C4-2B (cell line): ENCODE data around the gene MADD.

ENCODE experiments used
- ZFX ChIP-seq: fragments of 450-650 bp; IDR thresholded peaks from 2 replicates; pipeline ENCODE4 v1.6.1; 2017
- TF ChIP-seq, protein P1 (sequence below): fragments of 450-650 bp; conservative IDR thresholded peaks from 2 replicates; pipeline ENCODE4 v1.5.1; 2017; ENCODE audit warnings: mild to moderate bottlenecking

DNA sequence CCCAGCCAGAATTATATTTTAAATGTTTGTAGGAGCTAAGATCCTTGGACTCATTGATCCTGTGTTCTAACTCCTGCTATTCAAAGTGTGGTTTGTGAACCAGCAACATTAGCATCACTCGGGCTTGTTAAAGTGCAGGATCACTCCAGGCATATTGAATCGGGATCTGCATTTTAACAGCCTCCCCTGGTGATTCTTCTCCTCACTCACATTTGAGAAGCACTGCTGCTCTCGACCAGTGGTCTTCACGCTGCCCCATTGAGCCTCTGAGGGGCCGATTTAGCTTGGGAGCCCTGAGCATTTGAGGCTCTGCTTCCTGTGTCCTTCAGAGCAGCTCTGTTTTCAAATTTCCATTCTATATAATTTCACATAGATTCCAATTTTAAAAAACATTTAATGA is 10.9 kb downstream of the MADD start:
- TF ChIP-seq, protein P1, sequence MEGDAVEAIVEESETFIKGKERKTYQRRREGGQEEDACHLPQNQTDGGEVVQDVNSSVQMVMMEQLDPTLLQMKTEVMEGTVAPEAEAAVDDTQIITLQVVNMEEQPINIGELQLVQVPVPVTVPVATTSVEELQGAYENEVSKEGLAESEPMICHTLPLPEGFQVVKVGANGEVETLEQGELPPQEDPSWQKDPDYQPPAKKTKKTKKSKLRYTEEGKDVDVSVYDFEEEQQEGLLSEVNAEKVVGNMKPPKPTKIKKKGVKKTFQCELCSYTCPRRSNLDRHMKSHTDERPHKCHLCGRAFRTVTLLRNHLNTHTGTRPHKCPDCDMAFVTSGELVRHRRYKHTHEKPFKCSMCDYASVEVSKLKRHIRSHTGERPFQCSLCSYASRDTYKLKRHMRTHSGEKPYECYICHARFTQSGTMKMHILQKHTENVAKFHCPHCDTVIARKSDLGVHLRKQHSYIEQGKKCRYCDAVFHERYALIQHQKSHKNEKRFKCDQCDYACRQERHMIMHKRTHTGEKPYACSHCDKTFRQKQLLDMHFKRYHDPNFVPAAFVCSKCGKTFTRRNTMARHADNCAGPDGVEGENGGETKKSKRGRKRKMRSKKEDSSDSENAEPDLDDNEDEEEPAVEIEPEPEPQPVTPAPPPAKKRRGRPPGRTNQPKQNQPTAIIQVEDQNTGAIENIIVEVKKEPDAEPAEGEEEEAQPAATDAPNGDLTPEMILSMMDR, result no peak
- no peak for TF ChIP-seq ZFX
